Hepatocyte (in vitro differentiated cells): ENCODE data around the gene PIGL. TPM values are rescaled to one million over a fixed set of nuclear protein-coding genes. Genes with fewer than 3 reads are reported as not detected.
A peak's percentile ranks its signal among the peaks of the same experiment; 100 is the strongest.

Source experiments
- DNase-seq: peaks from one replicate; pipeline ENCODE4 v3.0.0-alpha.2; 2016; ENCODE audit warnings: low spot score
- H2AFZ ChIP-seq: fragments of 200-600 bp; sonication (generic); 2 replicates; pipeline ENCODE4 v1.6.0; 2016; ENCODE audit warnings: antibody characterized with exemption, mild to moderate bottlenecking
- H3K27ac ChIP-seq: fragments of 200-600 bp; sonication (generic); 2 replicates; pipeline ENCODE4 v1.5.1; 2016; ENCODE audit warnings: mild to moderate bottlenecking
- H3K27me3 ChIP-seq: fragments of 200-600 bp; sonication (generic); 2 replicates; pipeline ENCODE4 v1.6.1; 2016
- H3K36me3 ChIP-seq: fragments of 200-600 bp; sonication (generic); replicated peaks from 2 replicates; pipeline ENCODE4 v1.5.1; 2016; ENCODE audit warnings: low read depth; ENCODE audit not compliant: insufficient read depth
- H3K4me1 ChIP-seq: fragments of 200-600 bp; sonication (generic); 2 replicates; pipeline ENCODE4 v1.5.1; 2016; ENCODE audit warnings: mild to moderate bottlenecking, moderate library complexity; ENCODE audit not compliant: insufficient read depth
- H3K4me2 ChIP-seq: fragments of 200-600 bp; sonication (generic); 2 replicates; pipeline ENCODE4 v1.6.0; 2016
- H3K4me3 ChIP-seq: fragments of 200-600 bp; sonication (generic); 2 replicates; pipeline ENCODE4 v1.5.1; 2016; ENCODE audit warnings: mild to moderate bottlenecking
- H3K79me2 ChIP-seq: fragments of 200-600 bp; sonication (generic); 2 replicates; pipeline ENCODE4 v1.6.0; 2017; ENCODE audit warnings: mild to moderate bottlenecking
- H3K9me2 ChIP-seq: fragments of 200-600 bp; sonication (generic); replicated peaks from 2 replicates; pipeline ENCODE4 v1.6.0; 2017; ENCODE audit warnings: mild to moderate bottlenecking; ENCODE audit not compliant: insufficient read depth
- H3K9me3 ChIP-seq: fragments of 200-600 bp; sonication (generic); 2 replicates; pipeline ENCODE4 v1.5.1; 2016; ENCODE audit warnings: low read depth, mild to moderate bottlenecking
- H4K20me1 ChIP-seq: fragments of 200-600 bp; sonication (generic); 2 replicates; pipeline ENCODE4 v1.6.0; 2016; ENCODE audit warnings: mild to moderate bottlenecking; ENCODE audit not compliant: insufficient read depth, poor library complexity, severe bottlenecking
- CTCF ChIP-seq: fragments of 200-600 bp; sonication (generic); IDR thresholded peaks from 2 replicates; pipeline ENCODE4 v1.5.1; 2016; ENCODE audit warnings: antibody characterized with exemption, mild to moderate bottlenecking; ENCODE audit not compliant: poor library complexity
- EZH2 ChIP-seq: fragments of 200-600 bp; sonication (generic); IDR thresholded peaks from 2 replicates; pipeline ENCODE4 v1.6.1; 2016; ENCODE audit warnings: antibody characterized with exemption, mild to moderate bottlenecking, borderline replicate concordance
- EZH2phosphoT487 ChIP-seq: fragments of 200-600 bp; sonication (generic); IDR thresholded peaks from one replicate; pipeline ENCODE4 v1.6.1; 2018; ENCODE audit warnings: antibody characterized with exemption, mild to moderate bottlenecking, low read depth, moderate library complexity; ENCODE audit not compliant: unreplicated experiment, severe bottlenecking
- WGBS: methylation state at CpG from one replicate; pipeline ENCODE4 v1.1.6; 2016; ENCODE audit warnings: low lambda C conversion rate; ENCODE audit errors: missing lambda C conversion rate; 5-methylcytosine and 5-hydroxymethylcytosine counted together
- polyA plus RNA-seq: library from polyadenylated mRNA; unstranded; fragments of >200 nt; fragmentation: Nextera tagmentation; extraction: Ambion mirVana; gene quantifications from 2 replicates; pipeline ENCODE4 v1.2.1, GENCODE V29; 2016
- total RNA-seq: library from RNA; depleted of rRNA; stranded (reverse); fragments of >200 nt; gene quantifications from 2 replicates; pipeline ENCODE4 v1.2.3, GENCODE V29; 2014

PIGL gene
- total RNA-seq (31.4 and 35.9 TPM in 2 replicates), polyA plus RNA-seq (21.2 and 26.0 TPM in 2 replicates)

- H3K4me2 ChIP-seq, result peak within 1 kb of the TSS; percentile 92
- TF ChIP-seq CTCF, result no peak
- no peak for TF ChIP-seq EZH2phosphoT487
- H3K4me1 ChIP-seq, result peaks cover 28% of the 10 kb centered on the region
Observed at GRCh38 chr17:16217002-16217635, at the start of gene PIGL. Gene PIGL, plus strand, starts transcription at chr17:16217210. Its CDS starts 17 bp downstream, at chr17:16217227.

GRCh38 chr17:16171613-16172012 lies 45.4 kb upstream of the PIGL start:
- no peak for TF ChIP-seq CTCF
- TF ChIP-seq EZH2phosphoT487, result no peak
- Histone ChIP-seq H3K4me2 (peak overlapping the region; percentile 6), H3K4me1 (no peaks in the 10 kb centered on the region), H3K27me3 (no peaks in the 10 kb centered on the region), H3K36me3 (no peaks in the 10 kb centered on the region), H3K4me3 (no peak overlapping the region), H3K79me2 (peaks cover 68% of the 10 kb centered on the region), H3K9me2 (no peaks in the 10 kb centered on the region), H3K9me3 (no peaks in the 10 kb centered on the region), H4K20me1 (peaks cover 20% of the 10 kb centered on the region), H2AFZ (no peak overlapping the region), H3K27ac (no peak overlapping the region)
- DNase-seq, result peak; percentile 14
- WGBS, result 54% methylated on average over 7 of the region's 7 CpGs

More at GRCh38 chr17:16217002-16217635, at the start of gene PIGL:
- peak; percentile 95 for DNase-seq
- H3K9me3 ChIP-seq, result no peaks in the 10 kb centered on the region
- no peaks in the 10 kb centered on the region for H3K27me3 ChIP-seq
- H3K36me3 ChIP-seq, result no peaks in the 10 kb centered on the region
- 2% methylated on average over 29 of the region's 29 CpGs for WGBS
- peak within 1 kb of the TSS; percentile 80 for H2AFZ ChIP-seq
- peak within 1 kb of the TSS; percentile 98 for H3K27ac ChIP-seq
- H4K20me1 ChIP-seq, result peaks cover 22% of the 10 kb centered on the region
- no peaks in the 10 kb centered on the region for H3K9me2 ChIP-seq
- H3K79me2 ChIP-seq, result peaks cover 85% of the 10 kb centered on the region
- peak within 1 kb of the TSS; percentile 89 for H3K4me3 ChIP-seq

DNA sequence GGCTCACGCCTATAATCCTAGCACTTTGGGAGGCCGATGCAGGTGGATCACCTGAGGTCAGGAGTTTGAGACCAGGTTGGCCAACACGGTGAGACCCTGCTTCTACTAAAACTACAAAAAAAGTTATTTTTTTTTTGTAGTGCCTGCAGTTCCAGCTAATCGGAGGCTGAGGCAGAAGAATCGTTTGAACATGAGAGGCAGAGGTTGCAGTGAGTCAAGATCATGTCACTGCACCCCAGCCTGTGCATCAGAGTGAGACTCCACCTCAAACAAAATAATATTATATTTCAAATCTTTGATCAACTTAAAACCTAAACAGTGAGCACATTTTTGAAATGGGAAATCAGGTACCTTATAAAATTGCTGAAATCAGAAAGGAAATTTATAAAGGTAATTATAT lies 38.2 kb upstream of the PIGL start:
- no peak for DNase-seq
- Histone ChIP-seq H3K79me2 (peaks cover 97% of the 10 kb centered on the region), H3K4me2 (no peak overlapping the region), H3K4me3 (no peak overlapping the region), H3K4me1 (no peaks in the 10 kb centered on the region), H4K20me1 (peaks cover 13% of the 10 kb centered on the region), H3K27me3 (no peaks in the 10 kb centered on the region), H3K9me2 (no peaks in the 10 kb centered on the region), H3K36me3 (no peaks in the 10 kb centered on the region), H2AFZ (no peak overlapping the region), H3K9me3 (no peaks in the 10 kb centered on the region), H3K27ac (no peak overlapping the region)
- TF ChIP-seq EZH2phosphoT487, result no peak
- no peak for TF ChIP-seq EZH2
- no peak for TF ChIP-seq CTCF
- WGBS, result 95% methylated on average over 5 of the region's 5 CpGs
